A549 treated with ZK216348 at 1 μM for 4 hours (cell line): ENCODE results near the gene TMEM91. TPM values are rescaled to one million over a fixed set of nuclear protein-coding genes. Genes with fewer than 3 reads are reported as not detected.

Source experiments
- total RNA-seq: library from RNA; stranded (reverse); fragments of 200-300 nt; extraction: Qiagen RNA extraction; gene quantifications from 5 replicates; pipeline ENCODE4 v1.2.3, GENCODE V29; 2022; ENCODE audit warnings: low read depth

Gene TMEM91
- 2.5 to 5.4 TPM (median 4.8 TPM) in 5 replicates for total RNA-seq

DNA sequence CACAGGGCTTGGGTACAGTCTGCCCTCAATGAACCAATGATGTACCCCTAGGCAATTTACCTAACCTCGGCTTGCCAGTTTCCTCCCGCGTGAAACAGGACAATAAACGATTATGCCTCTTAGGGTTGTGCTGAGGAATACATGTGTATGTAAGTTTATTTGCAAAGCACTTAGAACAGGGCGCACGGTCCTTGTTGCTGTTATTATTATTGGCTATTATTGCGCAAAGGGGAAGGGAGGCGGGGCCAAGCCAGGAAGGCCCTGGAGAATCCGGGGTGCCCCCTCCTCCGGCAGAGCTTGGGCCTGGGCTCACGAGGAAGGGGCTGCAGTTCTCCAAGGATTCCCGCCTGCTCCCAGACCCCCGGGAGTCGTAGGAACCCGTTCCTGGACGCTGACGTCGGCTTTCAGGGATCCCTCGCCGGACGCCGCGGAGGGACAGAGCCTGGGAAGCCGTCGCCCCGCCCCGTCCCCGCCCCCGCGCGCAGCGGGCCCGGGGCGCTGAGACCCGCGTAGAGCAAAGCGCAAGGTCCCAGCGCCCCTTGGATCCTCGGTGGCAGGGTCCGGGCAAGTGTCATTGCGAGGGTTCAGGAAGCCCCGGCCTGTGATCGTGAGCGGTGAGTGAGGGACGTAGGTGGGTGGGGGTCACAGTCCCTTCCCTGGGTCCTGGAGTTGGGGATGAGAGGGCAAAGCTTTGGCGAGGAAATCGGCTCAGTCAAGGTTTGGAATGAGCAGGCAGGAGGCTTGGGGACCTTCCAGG is at the start of gene TMEM91:
TSS of gene TMEM91 (plus strand) at position 293 of the 757 bp plus-strand sequence. CDS start 1,777 bp downstream, outside the sequence.

DNA sequence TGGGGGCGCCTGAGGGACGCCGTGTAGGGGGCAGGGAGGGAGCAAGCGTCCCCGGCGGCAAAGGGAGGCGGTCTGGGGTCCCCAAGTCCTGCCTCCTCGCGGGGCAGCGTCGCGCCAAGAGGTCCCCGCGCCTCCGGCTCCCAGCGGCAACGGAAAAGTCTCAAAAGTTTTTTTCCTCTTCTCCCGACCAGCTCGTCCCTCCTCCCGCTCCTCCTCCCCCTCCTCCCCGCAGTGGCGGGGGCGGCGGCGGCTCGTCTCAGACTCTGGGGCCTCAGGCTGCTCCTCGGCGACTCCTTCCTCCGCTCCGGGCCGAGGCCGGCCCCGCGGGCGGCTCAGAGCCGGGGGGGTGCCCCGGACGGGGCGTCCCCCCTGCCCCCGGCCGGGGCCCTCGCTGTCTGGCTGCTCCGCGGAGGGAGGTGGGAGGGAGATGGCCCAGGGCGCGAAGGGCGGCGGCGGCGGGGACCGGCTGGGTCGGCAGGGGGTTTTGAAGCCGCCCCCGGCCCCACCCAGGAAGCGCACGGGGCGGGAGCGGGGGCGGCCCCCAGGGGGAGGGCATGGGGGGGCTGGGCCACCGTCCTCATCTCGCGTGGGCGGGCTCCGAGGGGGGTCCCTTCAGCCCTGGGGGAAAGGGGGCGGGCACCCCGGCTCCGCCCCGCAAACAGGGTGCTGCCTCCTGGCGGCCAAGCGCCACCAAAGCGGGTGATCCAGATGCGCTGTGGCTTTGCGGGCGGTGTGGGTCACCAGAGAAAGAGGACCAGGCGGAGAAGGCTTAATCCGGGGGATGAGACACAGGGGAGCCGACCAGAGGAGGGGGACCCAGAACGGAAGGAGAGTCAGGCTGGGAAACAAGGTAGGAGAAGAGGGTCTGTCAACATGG is 22.6 kb upstream of the TMEM91 start, which contains the start of gene TGFB1:
TSS of gene TGFB1 (minus strand) at position 457 of the 877 bp plus-strand sequence. CDS start 878 bp downstream, outside the sequence.

DNA sequence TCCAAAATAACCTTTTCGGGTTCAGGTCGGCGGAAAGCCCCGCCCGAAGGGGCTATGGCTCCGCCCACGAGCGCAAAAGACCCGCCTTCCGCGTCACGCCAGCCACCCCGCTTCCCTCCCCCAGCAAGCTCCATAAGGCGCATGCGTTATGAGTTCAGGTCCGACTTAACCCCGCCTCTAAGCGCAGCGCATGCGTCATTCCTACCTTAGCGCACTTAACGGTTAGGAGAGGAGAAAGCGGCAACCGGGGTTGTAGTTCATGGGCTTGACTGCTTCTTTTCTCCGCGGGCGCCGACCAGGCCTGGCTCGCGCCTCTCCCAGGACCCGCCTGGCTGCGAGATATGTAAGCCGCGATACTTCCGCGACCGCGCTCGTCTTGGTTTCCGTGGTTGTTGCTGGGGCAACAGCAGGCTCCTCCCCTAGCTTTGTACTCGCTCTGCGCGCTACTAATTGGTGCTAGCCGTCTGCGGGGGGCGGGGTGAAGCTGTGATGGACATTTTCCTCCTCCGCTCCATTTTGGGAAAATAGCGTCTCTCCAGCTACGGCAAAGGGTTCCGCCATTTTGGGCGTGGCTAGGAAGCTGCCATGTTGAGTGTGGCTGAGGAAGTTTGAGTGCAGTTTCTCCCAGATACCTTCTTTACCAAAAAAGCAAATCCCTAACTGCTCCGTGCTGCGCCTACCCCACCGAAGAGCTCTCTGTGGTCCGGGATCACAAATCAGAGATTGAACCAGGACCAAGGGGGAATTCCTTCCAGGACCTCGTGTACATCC is 12.4 kb upstream of the TMEM91 start, which contains the start of gene B9D2:
TSS of gene B9D2 (minus strand) at position 397 of the 771 bp plus-strand sequence. CDS start 630 bp downstream, outside the sequence.

DNA sequence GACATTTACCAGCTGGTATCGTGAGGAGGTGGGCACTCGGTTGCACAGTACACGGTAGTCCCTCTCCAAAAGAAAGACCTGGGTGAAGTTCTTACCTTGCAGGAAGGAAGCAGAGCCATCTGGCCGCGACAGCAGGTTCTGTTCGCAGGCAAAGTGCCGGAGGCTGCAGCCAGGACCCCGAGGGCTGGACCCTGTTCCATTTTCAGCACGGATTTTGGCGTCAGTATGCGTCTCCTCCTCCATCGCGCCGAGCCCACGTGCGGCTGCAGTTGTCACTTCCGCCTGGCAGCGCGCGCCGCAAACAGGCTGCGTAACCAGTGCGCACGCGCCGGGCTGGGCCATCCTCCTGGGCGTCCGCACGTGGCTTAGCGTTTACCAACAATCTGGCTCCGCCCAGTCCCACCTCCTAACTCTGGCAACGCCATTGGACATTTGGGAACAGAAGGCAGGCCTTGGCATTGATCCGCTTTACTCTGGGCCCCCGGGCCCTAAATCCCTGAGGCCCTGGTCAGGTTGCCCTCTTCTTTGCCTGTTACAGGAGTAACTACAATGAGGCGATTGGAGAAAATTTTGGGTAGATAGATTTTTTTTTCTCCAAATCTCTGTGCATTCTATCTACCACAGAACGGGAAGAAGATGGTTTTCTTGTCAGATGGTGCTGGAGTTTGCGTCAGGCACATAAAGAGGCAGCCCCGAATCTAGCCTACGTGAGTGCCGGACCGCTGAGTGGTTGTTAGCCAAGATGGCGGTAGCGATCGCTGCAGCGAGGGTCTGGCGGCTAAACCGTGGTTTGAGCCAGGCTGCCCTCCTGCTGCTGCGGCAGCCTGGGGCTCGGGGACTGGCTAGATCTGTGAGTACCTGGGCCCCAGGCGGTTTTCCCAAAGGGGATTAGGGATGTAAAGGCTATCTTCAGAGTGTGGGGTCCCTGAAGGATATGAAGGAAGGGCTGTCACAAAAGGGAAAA is 21.0 kb downstream of the TMEM91 start, which contains the start of the genes BCKDHA and EXOSC5:
TSS of gene BCKDHA (plus strand) at position 733 of the 964 bp plus-strand sequence. CDS start at position 743, 10 bp downstream.
TSS of gene EXOSC5 (minus strand) at position 274 of the 964 bp plus-strand sequence. CDS start at position 243, 31 bp downstream.

DNA sequence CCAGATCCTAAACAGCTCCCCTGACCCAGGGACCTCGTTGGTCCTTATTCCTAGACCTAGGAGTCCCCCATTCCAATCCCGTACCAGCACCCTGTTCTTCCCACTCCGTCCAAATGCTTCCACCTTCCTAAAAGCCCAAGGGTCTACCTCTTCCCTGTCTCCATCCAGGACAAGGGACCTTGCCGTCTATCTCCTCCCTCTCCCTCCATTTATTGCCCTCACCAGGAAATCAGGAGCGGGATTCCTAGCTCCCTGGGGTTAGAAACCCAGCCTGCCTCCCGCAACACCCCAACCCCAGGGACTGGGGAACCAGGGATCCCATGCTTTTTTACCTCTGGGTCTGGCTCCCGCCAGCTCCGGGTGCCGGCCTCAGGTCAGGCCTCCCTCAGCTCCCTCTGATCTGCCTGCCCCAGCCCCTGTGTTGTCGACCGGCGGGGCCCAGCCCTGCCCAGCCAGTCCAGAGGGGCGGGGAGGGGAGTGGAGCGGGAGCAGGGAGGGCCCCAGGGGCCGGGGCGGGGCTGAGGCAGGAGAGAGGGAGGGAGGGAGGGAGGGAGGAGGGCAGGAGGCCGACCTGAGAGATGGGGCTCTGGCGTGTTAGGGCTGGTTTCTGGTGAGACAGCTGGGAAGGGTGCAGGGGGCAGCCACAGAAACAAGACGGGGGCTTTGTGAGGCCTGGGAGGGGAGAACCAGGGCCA is 50.8 kb downstream of the TMEM91 start, which contains the start of gene B3GNT8:
TSS of gene B3GNT8 (minus strand) at position 423 of the 695 bp plus-strand sequence. CDS start 596 bp downstream, outside the sequence.

Other genes with a start within 250 kb of the TMEM91 start
- 16.4 to 27.1 TPM (median 24.1 TPM) in 5 replicates for gene CYP2S1, start 183.3 kb upstream of the TMEM91 start, total RNA-seq
- 97.4 to 134 TPM (median 119 TPM) in 5 replicates for gene AXL, start 157.3 kb upstream of the TMEM91 start, total RNA-seq
- 302 to 342 TPM (median 315 TPM) in 5 replicates for gene HNRNPUL1, start 112.2 kb upstream of the TMEM91 start, total RNA-seq
- gene CCDC97, start 66.4 kb upstream of the TMEM91 start, total RNA-seq, result 27.6 to 48.1 TPM (median 43.8 TPM) in 5 replicates
- gene TGFB1, start 22.6 kb upstream of the TMEM91 start, total RNA-seq, result 110 to 153 TPM (median 149 TPM) in 5 replicates
- gene B9D2, start 12.4 kb upstream of the TMEM91 start, total RNA-seq, result 22.7 to 35.3 TPM (median 29.5 TPM) in 5 replicates
- 64.5 to 99.5 TPM (median 88.6 TPM) in 5 replicates for gene EXOSC5, start 20.8 kb downstream of the TMEM91 start, total RNA-seq
- 36.9 to 45.2 TPM (median 40.6 TPM) in 5 replicates for gene BCKDHA, start 21.3 kb downstream of the TMEM91 start, total RNA-seq
- 0.08 to 0.14 TPM (median 0.12 TPM) in 3 of 5 replicates, not detected in the others for gene B3GNT8, start 50.8 kb downstream of the TMEM91 start, total RNA-seq
- 103 to 114 TPM (median 109 TPM) in 5 replicates for gene DMAC2, start 63.4 kb downstream of the TMEM91 start, total RNA-seq
- gene ERICH4, start 66.6 kb downstream of the TMEM91 start, total RNA-seq, result not detected in 5 replicates
- not detected in 5 replicates for gene CEACAM21, start 199.6 kb downstream of the TMEM91 start, total RNA-seq